HepG2 (cell line): ENCODE measurements around the gene GFOD1. TPM values are rescaled to one million over a fixed set of nuclear protein-coding genes. Genes with fewer than 3 reads are reported as not detected.
A peak's percentile ranks its signal among the peaks of the same experiment; 100 is the strongest.

Experiments
- KLF11 ChIP-seq: IDR thresholded peaks from 2 replicates; pipeline ENCODE4 v1.6.1; 2016; ENCODE audit warnings: missing compliant biosample characterization
- KLF6 ChIP-seq: IDR thresholded peaks from 2 replicates; pipeline ENCODE4 v1.8.0; 2016; ENCODE audit warnings: missing biosample characterization, missing genetic modification reagents
- MED8 ChIP-seq: sonication (generic); formaldehyde crosslinking; IDR thresholded peaks from 2 replicates; pipeline ENCODE4 v1.8.1; 2023; ENCODE audit warnings: mild to moderate bottlenecking, missing genetic modification reagents; ENCODE audit not compliant: insufficient replicate concordance
- RBAK ChIP-seq: sonication (generic); formaldehyde crosslinking; IDR thresholded peaks from 2 replicates; pipeline ENCODE4 v1.5.1; 2020; ENCODE audit warnings: mild to moderate bottlenecking, missing genetic modification reagents
- SAFB2 ChIP-seq: sonication (generic); formaldehyde crosslinking; IDR thresholded peaks from 2 replicates; pipeline ENCODE4 v1.5.1; 2020; ENCODE audit warnings: missing genetic modification reagents, low read depth, mild to moderate bottlenecking, borderline replicate concordance
- THAP11 ChIP-seq: IDR thresholded peaks from 2 replicates; pipeline ENCODE4 v1.6.1; 2016; ENCODE audit warnings: missing biosample characterization, missing genetic modification reagents
- THYN1 ChIP-seq: sonication (generic); formaldehyde crosslinking; IDR thresholded peaks from 2 replicates; pipeline ENCODE4 v1.8.1; 2023; ENCODE audit warnings: low read depth, mild to moderate bottlenecking, moderate library complexity, missing genetic modification reagents, borderline replicate concordance
- ZNF343 ChIP-seq: sonication (generic); formaldehyde crosslinking; IDR thresholded peaks from 2 replicates; pipeline ENCODE4 v1.4.0; 2020; ENCODE audit warnings: mild to moderate bottlenecking, missing genetic modification reagents
- polyA plus RNA-seq, 8 experiments: library from polyadenylated mRNA; depleted of rRNA in 3 of 8; stranded (reverse) in 7 of 8; unstranded in 1 of 8; fragments of >200 nt; fragmentation: Illumina TruSeq in 4 of 8; extraction: Trizol in 4 of 8; gene quantifications; 2 replicates each; pipeline versions ENCODE4 v1.2.1 to v1.2.3, GENCODE V29; 2011 to 2016; ENCODE audit warnings: low read depth in 4 of 8, missing spikeins in 1 of 8, mixed read lengths in 1 of 8; ENCODE audit not compliant: insufficient read depth in 1 of 8
- total RNA-seq, 5 experiments: library from RNA; depleted of rRNA; stranded (reverse); fragments of >200 nt; fragmentation: Illumina TruSeq; extraction: Trizol; gene quantifications; 2 replicates each; pipeline ENCODE4 v1.2.3, GENCODE V29; 2016; ENCODE audit warnings: low read depth in 1 of 5
- TF ChIP-seq, protein P1 (sequence below): sonication (generic); formaldehyde crosslinking; IDR thresholded peaks from 2 replicates; pipeline ENCODE4 v1.4.0; 2020; ENCODE audit warnings: missing genetic modification reagents, borderline replicate concordance
- TF ChIP-seq, protein P2 (sequence below): sonication (generic); formaldehyde crosslinking; IDR thresholded peaks from 2 replicates; pipeline ENCODE4 v1.4.0; 2020; ENCODE audit warnings: missing genetic modification reagents, mild to moderate bottlenecking, borderline replicate concordance
- TF ChIP-seq, protein P3 (sequence below): sonication (generic); formaldehyde crosslinking; conservative IDR thresholded peaks from 2 replicates; pipeline ENCODE4 v1.8.0; 2022; ENCODE audit warnings: mild to moderate bottlenecking, moderate library complexity, missing genetic modification reagents
- TF ChIP-seq, protein P4 (sequence below): sonication (generic); formaldehyde crosslinking; IDR thresholded peaks from 2 replicates; pipeline ENCODE4 v1.4.0; 2020; ENCODE audit warnings: missing genetic modification reagents
- TF ChIP-seq, protein P5 (sequence below): sonication (generic); formaldehyde crosslinking; conservative IDR thresholded peaks from 2 replicates; pipeline ENCODE4 v1.4.0; 2020; ENCODE audit warnings: missing genetic modification reagents

The GFOD1 gene
- total and polyA plus RNA-seq, 2 of the 13 experiments (the other 11 are each of a cell fraction or from before 2014, with no cell fraction given): 1.9 to 6.4 TPM

DNA sequence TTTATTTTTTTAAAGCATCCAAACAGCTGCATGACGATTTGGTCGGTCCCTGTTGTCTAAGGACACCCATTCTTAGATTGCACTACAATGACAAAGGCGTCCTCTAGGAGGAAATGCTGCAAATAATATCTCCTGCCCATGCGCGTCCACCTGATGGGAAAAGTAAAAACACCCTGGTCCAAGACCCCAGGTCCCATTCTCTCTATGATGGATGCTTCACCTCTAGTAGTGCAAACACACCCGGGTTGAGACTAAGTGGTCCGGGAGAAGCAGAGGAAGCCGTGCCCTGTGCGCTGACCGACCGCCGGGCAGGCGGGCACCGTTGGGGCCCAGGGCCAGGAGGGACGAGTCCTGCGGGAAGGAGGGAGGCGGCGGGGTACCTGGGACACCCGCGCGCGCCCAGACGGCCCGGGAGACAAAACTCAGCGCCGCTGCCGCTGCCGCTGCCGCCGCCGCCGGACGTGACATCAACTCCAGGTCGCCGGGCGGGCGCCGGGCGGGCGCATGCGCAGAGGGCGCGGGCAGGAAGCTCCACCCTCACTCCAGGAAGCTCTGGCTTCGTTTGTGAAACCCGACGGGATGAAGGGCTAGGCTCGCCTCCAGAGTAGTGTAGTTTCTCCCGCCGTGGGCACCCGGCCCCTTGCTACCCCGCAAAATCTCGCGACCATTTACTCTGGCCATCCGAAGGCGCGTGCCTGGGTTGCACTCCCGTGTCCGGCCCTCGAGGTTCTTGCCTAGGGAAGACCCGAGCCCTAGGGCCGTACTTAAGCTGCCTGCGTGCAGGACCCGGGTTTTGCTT is 159.1 kb downstream of the GFOD1 start, which contains the start of gene TBC1D7 (continued):
- TF ChIP-seq, protein P1, sequence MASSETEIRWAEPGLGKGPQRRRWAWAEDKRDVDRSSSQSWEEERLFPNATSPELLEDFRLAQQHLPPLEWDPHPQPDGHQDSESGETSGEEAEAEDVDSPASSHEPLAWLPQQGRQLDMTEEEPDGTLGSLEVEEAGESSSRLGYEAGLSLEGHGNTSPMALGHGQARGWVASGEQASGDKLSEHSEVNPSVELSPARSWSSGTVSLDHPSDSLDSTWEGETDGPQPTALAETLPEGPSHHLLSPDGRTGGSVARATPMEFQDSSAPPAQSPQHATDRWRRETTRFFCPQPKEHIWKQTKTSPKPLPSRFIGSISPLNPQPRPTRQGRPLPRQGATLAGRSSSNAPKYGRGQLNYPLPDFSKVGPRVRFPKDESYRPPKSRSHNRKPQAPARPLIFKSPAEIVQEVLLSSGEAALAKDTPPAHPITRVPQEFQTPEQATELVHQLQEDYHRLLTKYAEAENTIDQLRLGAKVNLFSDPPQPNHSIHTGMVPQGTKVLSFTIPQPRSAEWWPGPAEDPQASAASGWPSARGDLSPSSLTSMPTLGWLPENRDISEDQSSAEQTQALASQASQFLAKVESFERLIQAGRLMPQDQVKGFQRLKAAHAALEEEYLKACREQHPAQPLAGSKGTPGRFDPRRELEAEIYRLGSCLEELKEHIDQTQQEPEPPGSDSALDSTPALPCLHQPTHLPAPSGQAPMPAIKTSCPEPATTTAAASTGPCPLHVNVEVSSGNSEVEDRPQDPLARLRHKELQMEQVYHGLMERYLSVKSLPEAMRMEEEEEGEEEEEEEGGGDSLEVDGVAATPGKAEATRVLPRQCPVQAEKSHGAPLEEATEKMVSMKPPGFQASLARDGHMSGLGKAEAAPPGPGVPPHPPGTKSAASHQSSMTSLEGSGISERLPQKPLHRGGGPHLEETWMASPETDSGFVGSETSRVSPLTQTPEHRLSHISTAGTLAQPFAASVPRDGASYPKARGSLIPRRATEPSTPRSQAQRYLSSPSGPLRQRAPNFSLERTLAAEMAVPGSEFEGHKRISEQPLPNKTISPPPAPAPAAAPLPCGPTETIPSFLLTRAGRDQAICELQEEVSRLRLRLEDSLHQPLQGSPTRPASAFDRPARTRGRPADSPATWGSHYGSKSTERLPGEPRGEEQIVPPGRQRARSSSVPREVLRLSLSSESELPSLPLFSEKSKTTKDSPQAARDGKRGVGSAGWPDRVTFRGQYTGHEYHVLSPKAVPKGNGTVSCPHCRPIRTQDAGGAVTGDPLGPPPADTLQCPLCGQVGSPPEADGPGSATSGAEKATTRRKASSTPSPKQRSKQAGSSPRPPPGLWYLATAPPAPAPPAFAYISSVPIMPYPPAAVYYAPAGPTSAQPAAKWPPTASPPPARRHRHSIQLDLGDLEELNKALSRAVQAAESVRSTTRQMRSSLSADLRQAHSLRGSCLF: no peak
- TF ChIP-seq, protein P2, sequence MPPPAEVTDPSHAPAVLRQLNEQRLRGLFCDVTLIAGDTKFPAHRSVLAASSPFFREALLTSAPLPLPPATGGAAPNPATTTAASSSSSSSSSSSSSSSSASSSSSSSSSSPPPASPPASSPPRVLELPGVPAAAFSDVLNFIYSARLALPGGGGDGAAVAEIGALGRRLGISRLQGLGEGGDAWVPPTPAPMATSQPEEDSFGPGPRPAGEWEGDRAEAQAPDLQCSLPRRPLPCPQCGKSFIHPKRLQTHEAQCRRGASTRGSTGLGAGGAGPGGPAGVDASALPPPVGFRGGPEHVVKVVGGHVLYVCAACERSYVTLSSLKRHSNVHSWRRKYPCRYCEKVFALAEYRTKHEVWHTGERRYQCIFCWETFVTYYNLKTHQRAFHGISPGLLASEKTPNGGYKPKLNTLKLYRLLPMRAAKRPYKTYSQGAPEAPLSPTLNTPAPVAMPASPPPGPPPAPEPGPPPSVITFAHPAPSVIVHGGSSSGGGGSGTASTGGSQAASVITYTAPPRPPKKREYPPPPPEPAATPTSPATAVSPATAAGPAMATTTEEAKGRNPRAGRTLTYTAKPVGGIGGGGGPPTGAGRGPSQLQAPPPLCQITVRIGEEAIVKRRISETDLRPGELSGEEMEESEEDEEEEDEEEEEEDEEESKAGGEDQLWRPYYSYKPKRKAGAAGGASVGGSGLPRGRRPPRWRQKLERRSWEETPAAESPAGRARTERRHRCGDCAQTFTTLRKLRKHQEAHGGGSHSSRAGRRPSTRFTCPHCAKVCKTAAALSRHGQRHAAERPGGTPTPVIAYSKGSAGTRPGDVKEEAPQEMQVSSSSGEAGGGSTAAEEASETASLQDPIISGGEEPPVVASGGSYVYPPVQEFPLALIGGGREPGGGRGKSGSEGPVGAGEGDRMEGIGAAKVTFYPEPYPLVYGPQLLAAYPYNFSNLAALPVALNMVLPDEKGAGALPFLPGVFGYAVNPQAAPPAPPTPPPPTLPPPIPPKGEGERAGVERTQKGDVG (CRISPR knock-in tag): peak; percentile 68; the same call in 1 of the 2 replicates
- TF ChIP-seq, protein P3, sequence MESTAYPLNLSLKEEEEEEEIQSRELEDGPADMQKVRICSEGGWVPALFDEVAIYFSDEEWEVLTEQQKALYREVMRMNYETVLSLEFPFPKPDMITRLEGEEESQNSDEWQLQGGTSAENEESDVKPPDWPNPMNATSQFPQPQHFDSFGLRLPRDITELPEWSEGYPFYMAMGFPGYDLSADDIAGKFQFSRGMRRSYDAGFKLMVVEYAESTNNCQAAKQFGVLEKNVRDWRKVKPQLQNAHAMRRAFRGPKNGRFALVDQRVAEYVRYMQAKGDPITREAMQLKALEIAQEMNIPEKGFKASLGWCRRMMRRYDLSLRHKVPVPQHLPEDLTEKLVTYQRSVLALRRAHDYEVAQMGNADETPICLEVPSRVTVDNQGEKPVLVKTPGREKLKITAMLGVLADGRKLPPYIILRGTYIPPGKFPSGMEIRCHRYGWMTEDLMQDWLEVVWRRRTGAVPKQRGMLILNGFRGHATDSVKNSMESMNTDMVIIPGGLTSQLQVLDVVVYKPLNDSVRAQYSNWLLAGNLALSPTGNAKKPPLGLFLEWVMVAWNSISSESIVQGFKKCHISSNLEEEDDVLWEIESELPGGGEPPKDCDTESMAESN (CRISPR knock-in tag): peak; percentile 31
- peak; percentile 54; the same call in 1 of the 2 replicates for TF ChIP-seq ZNF343
- TF ChIP-seq, protein P4, sequence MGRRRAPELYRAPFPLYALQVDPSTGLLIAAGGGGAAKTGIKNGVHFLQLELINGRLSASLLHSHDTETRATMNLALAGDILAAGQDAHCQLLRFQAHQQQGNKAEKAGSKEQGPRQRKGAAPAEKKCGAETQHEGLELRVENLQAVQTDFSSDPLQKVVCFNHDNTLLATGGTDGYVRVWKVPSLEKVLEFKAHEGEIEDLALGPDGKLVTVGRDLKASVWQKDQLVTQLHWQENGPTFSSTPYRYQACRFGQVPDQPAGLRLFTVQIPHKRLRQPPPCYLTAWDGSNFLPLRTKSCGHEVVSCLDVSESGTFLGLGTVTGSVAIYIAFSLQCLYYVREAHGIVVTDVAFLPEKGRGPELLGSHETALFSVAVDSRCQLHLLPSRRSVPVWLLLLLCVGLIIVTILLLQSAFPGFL (CRISPR knock-in tag): no peak
- TF ChIP-seq KLF6 (CRISPR knock-in tag): peak; percentile 90
- TF ChIP-seq RBAK: no peak
- TF ChIP-seq THAP11: peak; percentile 84
- TF ChIP-seq THYN1 (CRISPR knock-in tag): 0 out of 2 replicates have a peak, but pooled peaks have one; percentile 53
- TF ChIP-seq SAFB2 (CRISPR knock-in tag): no peak
- TF ChIP-seq, protein P5, sequence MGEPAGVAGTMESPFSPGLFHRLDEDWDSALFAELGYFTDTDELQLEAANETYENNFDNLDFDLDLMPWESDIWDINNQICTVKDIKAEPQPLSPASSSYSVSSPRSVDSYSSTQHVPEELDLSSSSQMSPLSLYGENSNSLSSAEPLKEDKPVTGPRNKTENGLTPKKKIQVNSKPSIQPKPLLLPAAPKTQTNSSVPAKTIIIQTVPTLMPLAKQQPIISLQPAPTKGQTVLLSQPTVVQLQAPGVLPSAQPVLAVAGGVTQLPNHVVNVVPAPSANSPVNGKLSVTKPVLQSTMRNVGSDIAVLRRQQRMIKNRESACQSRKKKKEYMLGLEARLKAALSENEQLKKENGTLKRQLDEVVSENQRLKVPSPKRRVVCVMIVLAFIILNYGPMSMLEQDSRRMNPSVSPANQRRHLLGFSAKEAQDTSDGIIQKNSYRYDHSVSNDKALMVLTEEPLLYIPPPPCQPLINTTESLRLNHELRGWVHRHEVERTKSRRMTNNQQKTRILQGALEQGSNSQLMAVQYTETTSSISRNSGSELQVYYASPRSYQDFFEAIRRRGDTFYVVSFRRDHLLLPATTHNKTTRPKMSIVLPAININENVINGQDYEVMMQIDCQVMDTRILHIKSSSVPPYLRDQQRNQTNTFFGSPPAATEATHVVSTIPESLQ (CRISPR knock-in tag): no peak
- TF ChIP-seq MED8 (CRISPR knock-in tag): peak; percentile 2
- peak; percentile 82; the same call in 1 of the 2 replicates for TF ChIP-seq KLF11 (CRISPR knock-in tag)
